HepG2 (cell line): Measurements from ENCODE around the gene HTR3C.

Experiments used
- EZH2 ChIP-seq: conservative IDR thresholded peaks from 2 replicates; pipeline ENCODE4 v1.6.1; 2012; ENCODE audit warnings: mild to moderate bottlenecking, low read depth, low read length, moderate library complexity
- MAZ ChIP-seq, 2 experiments: sonication (generic) in 1 of 2; formaldehyde crosslinking in 1 of 2; IDR thresholded peaks; 2 replicates each; pipeline versions ENCODE4 v1.5.0 to v1.6.1; 2012 to 2020; ENCODE audit warnings: low read depth in 2 of 2, mild to moderate bottlenecking in 2 of 2, borderline replicate concordance in 1 of 2, improper control_type of control experiment in 1 of 2, low read length in 1 of 2, missing genetic modification reagents in 1 of 2, moderate library complexity in 1 of 2
- SMARCC2 ChIP-seq: fragments of 450-650 bp; IDR thresholded peaks from 2 replicates; pipeline ENCODE4 v1.6.1; 2017; ENCODE audit warnings: antibody characterized with exemption, mild to moderate bottlenecking
- SP5 ChIP-seq: IDR thresholded peaks from 2 replicates; pipeline ENCODE4 v1.6.1; 2016; ENCODE audit warnings: low read depth, borderline replicate concordance
- YY1 ChIP-seq: IDR thresholded peaks from 2 replicates; pipeline ENCODE4 v1.6.1; 2011; ENCODE audit warnings: low read length, low read depth, moderate library complexity, mild to moderate bottlenecking; ENCODE audit not compliant: insufficient read depth, insufficient replicate concordance
- ZNF382 ChIP-seq: sonication (generic); formaldehyde crosslinking; IDR thresholded peaks from 2 replicates; pipeline ENCODE4 v1.5.0; 2020; ENCODE audit warnings: missing genetic modification reagents, mild to moderate bottlenecking, borderline replicate concordance
- ZNF746 ChIP-seq: sonication (generic); formaldehyde crosslinking; IDR thresholded peaks from 2 replicates; pipeline ENCODE4 v1.8.0; 2022; ENCODE audit warnings: mild to moderate bottlenecking, missing genetic modification reagents
- TF ChIP-seq, protein P1 (sequence below): conservative IDR thresholded peaks from 2 replicates; pipeline ENCODE4 v1.6.1; 2018; ENCODE audit warnings: missing genetic modification reagents

GRCh38 chr3:184062637-184063036 lies 9.8 kb downstream of the HTR3C start:
- TF ChIP-seq ZNF746 (CRISPR knock-in tag), result no peak
- TF ChIP-seq YY1, result no peak
- no peak for TF ChIP-seq SMARCC2
- no peak for TF ChIP-seq SP5
- TF ChIP-seq MAZ (IDR thresholded peaks at IDR 0.05; ENCODE audit: borderline replicate concordance, low read depth, low read length), result no peak
- no peak for TF ChIP-seq MAZ (CRISPR knock-in tag; IDR thresholded peaks at IDR 0.05; ENCODE audit: low read depth)
- no peak for TF ChIP-seq EZH2
- TF ChIP-seq ZNF382 (CRISPR knock-in tag), result no peak
- TF ChIP-seq, protein P1, sequence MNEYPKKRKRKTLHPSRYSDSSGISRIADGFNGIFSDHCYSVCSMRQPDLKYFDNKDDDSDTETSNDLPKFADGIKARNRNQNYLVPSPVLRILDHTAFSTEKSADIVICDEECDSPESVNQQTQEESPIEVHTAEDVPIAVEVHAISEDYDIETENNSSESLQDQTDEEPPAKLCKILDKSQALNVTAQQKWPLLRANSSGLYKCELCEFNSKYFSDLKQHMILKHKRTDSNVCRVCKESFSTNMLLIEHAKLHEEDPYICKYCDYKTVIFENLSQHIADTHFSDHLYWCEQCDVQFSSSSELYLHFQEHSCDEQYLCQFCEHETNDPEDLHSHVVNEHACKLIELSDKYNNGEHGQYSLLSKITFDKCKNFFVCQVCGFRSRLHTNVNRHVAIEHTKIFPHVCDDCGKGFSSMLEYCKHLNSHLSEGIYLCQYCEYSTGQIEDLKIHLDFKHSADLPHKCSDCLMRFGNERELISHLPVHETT (CRISPR knock-in tag), result no peak
